ENCODE data around the gene PAIP2B. TPM values are rescaled to one million over a fixed set of nuclear protein-coding genes. Genes with fewer than 3 reads are reported as not detected.

The PAIP2B gene, protein sequence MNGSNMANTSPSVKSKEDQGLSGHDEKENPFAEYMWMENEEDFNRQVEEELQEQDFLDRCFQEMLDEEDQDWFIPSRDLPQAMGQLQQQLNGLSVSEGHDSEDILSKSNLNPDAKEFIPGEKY
- total RNA-seq, result 10 to 100 TPM in 2 of 4 donors, 1 to 10 TPM in 2; 8.6 to 13.2 (median 10.7) TPM

DNA sequence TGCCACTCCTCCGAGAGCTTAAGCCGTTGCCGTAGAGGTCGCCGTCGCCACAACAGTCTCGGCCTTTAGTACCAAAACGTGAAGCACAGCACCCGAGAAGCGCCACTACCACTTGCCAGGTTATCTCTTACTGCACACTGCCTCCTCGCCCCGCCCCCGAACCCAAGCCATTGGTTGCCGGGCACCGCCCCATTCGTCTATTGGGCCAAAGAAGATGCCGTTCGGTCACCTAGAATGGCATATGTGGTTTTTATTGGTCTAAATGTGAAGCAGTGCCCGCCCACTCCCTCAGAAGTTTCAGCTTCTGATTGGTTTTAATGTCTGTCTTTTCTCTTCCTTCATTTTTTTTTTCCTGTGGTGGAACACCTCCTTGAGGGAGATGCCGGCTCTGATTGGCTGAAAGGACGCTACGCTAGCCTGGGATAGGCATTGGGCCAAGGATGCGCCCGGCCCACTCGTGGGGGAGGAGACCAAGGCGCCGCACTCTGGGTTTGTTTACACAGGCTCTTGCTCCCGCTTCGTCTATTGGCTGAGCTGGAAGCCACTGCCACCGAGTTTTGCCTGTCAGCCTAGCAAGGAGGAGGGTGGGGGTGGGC lies at the start of gene PAIP2B:
PAIP2B (minus strand) TSS at position 139 of the 596 bp plus-strand sequence. CDS start 24,514 bp downstream, outside the sequence.
- Histone ChIP-seq H3K9me3 (no peaks in the 10 kb centered on the region), H3K4me3 (replicated peaks in 1 of 3) (peak within 1 kb of the TSS; percentile 45 to 75 (median 54)), H3K27ac (peak within 1 kb of the TSS; percentile 50 to 79 (median 71)), H3K36me3 (no peaks in the 10 kb centered on the region), H3K4me1 (peaks cover 0 to 6% of the 10 kb centered on the region in 2 donors), H3K27me3 (no peaks in the 10 kb centered on the region)
- peak; percentile 100 for DNase-seq
- intact Hi-C loops (cut with DNase I), result no loop called here
- WGBS, 2 donors, result 0% methylated on average over 29 of the region's 30 CpGs
- TF ChIP-seq CTCF (IDR thresholded peaks at IDR 0.05) (no peak), POLR2A (IDR thresholded peaks at IDR 0.05) (peak in 1 of 2 donors; percentile 89)

- no peak for DNase-seq
- Histone ChIP-seq H3K4me1 (peaks cover 12 to 19% of the 10 kb centered on the region in 2 donors), H3K9me3 (no peaks in the 10 kb centered on the region), H3K36me3 (no peaks in the 10 kb centered on the region), H3K27ac (no peak overlapping the region), H3K4me3 (replicated peaks in 1 of 3) (no peak overlapping the region), H3K27me3 (no peaks in the 10 kb centered on the region)
- intact Hi-C loops (cut with DNase I), result no loop called here
- 40 to 44% methylated on average over 8 of the region's 8 CpGs for WGBS, 2 donors
- TF ChIP-seq CTCF (IDR thresholded peaks at IDR 0.05) (no peak), POLR2A (IDR thresholded peaks at IDR 0.05) (no peak)
Observed at GRCh38 chr2:71275939-71276310, 49.0 kb upstream of the PAIP2B start.

DNA sequence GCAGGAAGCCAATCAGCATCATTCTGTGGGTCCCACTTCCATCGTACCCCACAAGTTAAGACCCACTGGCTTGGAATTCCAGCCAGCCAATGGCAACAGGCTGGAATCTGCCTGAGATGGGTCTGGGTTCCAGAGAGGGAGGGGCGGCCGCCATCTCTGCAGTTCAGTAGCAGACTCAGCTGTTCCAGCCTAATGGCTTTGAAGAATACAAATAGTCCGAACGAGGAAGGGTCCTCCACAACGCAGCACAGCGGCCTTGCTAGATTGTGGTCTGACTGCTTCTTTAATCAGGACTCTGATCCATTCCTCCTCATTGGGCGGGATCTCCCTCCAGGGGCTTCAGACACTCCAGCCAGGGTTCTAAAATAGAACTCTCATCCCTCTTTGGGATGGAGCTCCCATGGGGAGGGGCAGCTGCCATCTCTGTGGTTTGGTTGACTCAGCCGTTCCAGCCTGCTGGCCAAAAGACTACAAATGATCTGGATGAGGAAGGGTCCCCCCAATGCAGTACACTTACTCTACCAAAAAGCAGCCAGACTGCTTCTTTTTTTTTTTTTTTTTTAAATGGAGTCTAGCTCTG lies 42.7 kb upstream of the PAIP2B start:
- 76 to 85% methylated on average over 7 to 9 of the region's 9 CpGs for WGBS, 2 donors
- no peak for DNase-seq
- no peaks in the 10 kb centered on the region for H3K9me3 ChIP-seq
- no peak overlapping the region for H3K4me3 ChIP-seq (replicated peaks in 1 of 3)
- intact Hi-C loops (cut with DNase I), result no loop called here
- no peaks in the 10 kb centered on the region for H3K36me3 ChIP-seq
- no peaks in the 10 kb centered on the region for H3K4me1 ChIP-seq
- no peaks in the 10 kb centered on the region for H3K27me3 ChIP-seq
- TF ChIP-seq CTCF (IDR thresholded peaks at IDR 0.05) (no peak), POLR2A (IDR thresholded peaks at IDR 0.05) (no peak)
- H3K27ac ChIP-seq, result no peak overlapping the region

GRCh38 chr2:71263386-71263785 lies 36.5 kb upstream of the PAIP2B start:
- Histone ChIP-seq H3K9me3 (no peaks in the 10 kb centered on the region), H3K27me3 (no peaks in the 10 kb centered on the region), H3K36me3 (no peaks in the 10 kb centered on the region), H3K4me3 (replicated peaks in 1 of 3) (no peak overlapping the region), H3K27ac (no peak overlapping the region), H3K4me1 (no peaks in the 10 kb centered on the region)
- intact Hi-C loops (cut with DNase I), result no loop called here
- no peak for DNase-seq
- TF ChIP-seq POLR2A (IDR thresholded peaks at IDR 0.05), result no peak
- TF ChIP-seq CTCF (IDR thresholded peaks at IDR 0.05), result no peak
- 90 to 91% methylated on average over 6 of the region's 6 CpGs for WGBS, 2 donors

DNA sequence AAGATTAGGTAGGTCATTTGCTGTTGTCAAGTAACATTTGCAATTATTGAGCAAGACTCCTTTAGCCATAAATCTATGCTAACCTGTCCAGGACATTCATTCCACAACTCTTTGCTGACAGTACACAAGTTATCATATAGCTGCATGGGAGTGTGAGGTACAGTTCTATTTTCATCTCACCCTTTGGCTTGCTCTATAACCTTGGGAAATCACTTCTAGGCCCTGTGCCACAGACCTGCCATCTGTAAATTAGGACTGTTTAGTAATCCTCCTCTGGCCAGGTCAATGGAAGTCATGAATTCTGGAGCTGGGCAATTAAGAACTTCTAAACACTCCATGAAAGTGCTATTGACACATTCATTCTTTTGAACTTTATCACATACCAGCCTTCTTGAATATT lies 34.6 kb upstream of the PAIP2B start:
- H3K36me3 ChIP-seq, result no peaks in the 10 kb centered on the region
- no peaks in the 10 kb centered on the region for H3K9me3 ChIP-seq
- TF ChIP-seq POLR2A (IDR thresholded peaks at IDR 0.05) (no peak), CTCF (IDR thresholded peaks at IDR 0.05) (no peak)
- no peak for DNase-seq
- no peaks in the 10 kb centered on the region for H3K4me1 ChIP-seq
- H3K27ac ChIP-seq, result no peak overlapping the region
- no peak overlapping the region for H3K4me3 ChIP-seq (replicated peaks in 1 of 3)
- no peaks in the 10 kb centered on the region for H3K27me3 ChIP-seq
- intact Hi-C loops (cut with DNase I), result no loop called here
